HL-60/S4 (cell line): ENCODE data around the gene HAPLN2.
"Not testable (repeated sequence)": the region's sequence is repeated elsewhere in the genome, so short reads cannot be mapped to it uniquely, and the experiment has no call there.

Experiments used
- in situ Hi-C: fragments of 300-500 bp; cut with MboI; formaldehyde crosslinking; loops from 2 replicates; pipeline ENCODE4 v1.14.3; 2022; ENCODE audit warnings: low sequenced_read_pairs

HAPLN2 gene

GRCh38 chr1:156618853-156619581 lies at the start of gene HAPLN2:
HAPLN2 (plus strand) TSS chr1:156619415; CDS start chr1:156623491, 4,076 bp downstream.
- in situ Hi-C loops: loop anchor here (10.0 kb wide), 1 partner anchor 244 kb away; no protein-coding TSS in a partner anchor

GRCh38 chr1:156571261-156571852 lies 47.9 kb upstream of the HAPLN2 start:
- in situ Hi-C loops: no loop called here

GRCh38 chr1:156571919-156572662 lies 47.1 kb upstream of the HAPLN2 start, which contains the start of gene IQGAP3:
IQGAP3 (minus strand) TSS chr1:156572565; CDS start chr1:156572529, 36 bp downstream.
- in situ Hi-C loops: no loop called here

- in situ Hi-C loops: no loop called here
These were observed 46.6 kb upstream of the HAPLN2 start for GRCh38 chr1:156572663-156573018.

- in situ Hi-C loops: no loop called here
These were observed 45.1 kb upstream of the HAPLN2 start for GRCh38 chr1:156574039-156574633.

GRCh38 chr1:156577550-156577949 lies 41.7 kb upstream of the HAPLN2 start:
- in situ Hi-C loops: no loop called here

GRCh38 chr1:156578055-156578454 lies 41.2 kb upstream of the HAPLN2 start:
- in situ Hi-C loops: no loop called here

GRCh38 chr1:156579472-156579871 lies 39.7 kb upstream of the HAPLN2 start, which contains the start of gene TTC24:
TTC24 (plus strand) TSS chr1:156579723; CDS start chr1:156581365, 1,642 bp downstream.
- in situ Hi-C loops: no loop called here

GRCh38 chr1:156581661-156582387 lies 37.4 kb upstream of the HAPLN2 start:
- in situ Hi-C loops: no loop called here

GRCh38 chr1:156582388-156583017 lies 36.7 kb upstream of the HAPLN2 start:
- in situ Hi-C loops: no loop called here

GRCh38 chr1:156583821-156584622 lies 35.2 kb upstream of the HAPLN2 start:
- in situ Hi-C loops: no loop called here

GRCh38 chr1:156584813-156585212 lies 34.4 kb upstream of the HAPLN2 start:
- in situ Hi-C loops: no loop called here

- in situ Hi-C loops: no loop called here
These were observed 32.9 kb upstream of the HAPLN2 start for GRCh38 chr1:156586323-156586722.

GRCh38 chr1:156586892-156587477 lies 32.2 kb upstream of the HAPLN2 start:
- in situ Hi-C loops: no loop called here

- in situ Hi-C loops: not testable (repeated sequence)
These were observed 31.3 kb upstream of the HAPLN2 start for GRCh38 chr1:156587927-156588326.

- in situ Hi-C loops: no loop called here
These were observed 29.7 kb upstream of the HAPLN2 start for GRCh38 chr1:156589546-156589945.

GRCh38 chr1:156590326-156591180 lies 28.7 kb upstream of the HAPLN2 start:
- in situ Hi-C loops: no loop called here

- in situ Hi-C loops: no loop called here
These were observed 28.1 kb upstream of the HAPLN2 start for GRCh38 chr1:156591181-156591431.
